WERI-Rb-1 (cell line): ENCODE measurements around the gene NOLC1.
A peak's percentile ranks its signal among the peaks of the same experiment; 100 is the strongest.

Experiments
- DNase-seq: peaks from one replicate; pipeline ENCODE4 v3.0.0-alpha.2; 2020
- H3K27ac ChIP-seq: fragments of 250-450 bp; sonication (Bioruptor Pico); 2 replicates; pipeline ENCODE4 v1.5.1; 2020; ENCODE audit warnings: mild to moderate bottlenecking, moderate library complexity
- H3K27me3 ChIP-seq: fragments of 250-450 bp; sonication (Bioruptor Pico); 2 replicates; pipeline ENCODE4 v1.5.1; 2021; ENCODE audit warnings: mild to moderate bottlenecking, low read depth, moderate library complexity; ENCODE audit not compliant: insufficient read depth, severe bottlenecking
- H3K36me3 ChIP-seq: fragments of 250-450 bp; sonication (Bioruptor Pico); 2 replicates; pipeline ENCODE4 v1.5.1; 2020; ENCODE audit warnings: mild to moderate bottlenecking, moderate library complexity
- H3K4me3 ChIP-seq: 2 replicates; pipeline ENCODE4 v1.5.1; 2011; ENCODE audit warnings: low read depth, mild to moderate bottlenecking, control low read depth, low read length
- H3K9me3 ChIP-seq: fragments of 250-450 bp; sonication (Bioruptor Pico); 2 replicates; pipeline ENCODE4 v1.5.1; 2021; ENCODE audit warnings: mild to moderate bottlenecking, moderate library complexity; ENCODE audit not compliant: severe bottlenecking
- CTCF ChIP-seq: IDR thresholded peaks from 2 replicates; pipeline ENCODE4 v1.5.1; 2011; ENCODE audit warnings: low read depth, mild to moderate bottlenecking, control low read depth, inconsistent platforms, low read length

Gene NOLC1

GRCh38 chr10:102132193-102132562 lies 20.0 kb upstream of the NOLC1 start:
- Histone ChIP-seq H3K27ac (peak overlapping the region; percentile 94), H3K36me3 (peaks cover 21% of the 10 kb centered on the region), H3K9me3 (no peaks in the 10 kb centered on the region), H3K4me3 (peak overlapping the region; percentile 98), H3K27me3 (no peaks in the 10 kb centered on the region)
- DNase-seq = no peak
- no peak for TF ChIP-seq CTCF

GRCh38 chr10:102132563-102133372 lies 19.4 kb upstream of the NOLC1 start, which contains the start of gene PPRC1:
Gene PPRC1, plus strand, starts transcription at chr10:102133040. Its CDS starts 29 bp downstream, at chr10:102133069.
- Histone ChIP-seq H3K9me3 (no peaks in the 10 kb centered on the region), H3K4me3 (peak within 1 kb of the TSS; percentile 98), H3K27me3 (no peaks in the 10 kb centered on the region), H3K36me3 (peaks cover 25% of the 10 kb centered on the region), H3K27ac (peak within 1 kb of the TSS; percentile 94)
- TF ChIP-seq CTCF = peak; percentile 77
- DNase-seq = peak; percentile 98

DNA sequence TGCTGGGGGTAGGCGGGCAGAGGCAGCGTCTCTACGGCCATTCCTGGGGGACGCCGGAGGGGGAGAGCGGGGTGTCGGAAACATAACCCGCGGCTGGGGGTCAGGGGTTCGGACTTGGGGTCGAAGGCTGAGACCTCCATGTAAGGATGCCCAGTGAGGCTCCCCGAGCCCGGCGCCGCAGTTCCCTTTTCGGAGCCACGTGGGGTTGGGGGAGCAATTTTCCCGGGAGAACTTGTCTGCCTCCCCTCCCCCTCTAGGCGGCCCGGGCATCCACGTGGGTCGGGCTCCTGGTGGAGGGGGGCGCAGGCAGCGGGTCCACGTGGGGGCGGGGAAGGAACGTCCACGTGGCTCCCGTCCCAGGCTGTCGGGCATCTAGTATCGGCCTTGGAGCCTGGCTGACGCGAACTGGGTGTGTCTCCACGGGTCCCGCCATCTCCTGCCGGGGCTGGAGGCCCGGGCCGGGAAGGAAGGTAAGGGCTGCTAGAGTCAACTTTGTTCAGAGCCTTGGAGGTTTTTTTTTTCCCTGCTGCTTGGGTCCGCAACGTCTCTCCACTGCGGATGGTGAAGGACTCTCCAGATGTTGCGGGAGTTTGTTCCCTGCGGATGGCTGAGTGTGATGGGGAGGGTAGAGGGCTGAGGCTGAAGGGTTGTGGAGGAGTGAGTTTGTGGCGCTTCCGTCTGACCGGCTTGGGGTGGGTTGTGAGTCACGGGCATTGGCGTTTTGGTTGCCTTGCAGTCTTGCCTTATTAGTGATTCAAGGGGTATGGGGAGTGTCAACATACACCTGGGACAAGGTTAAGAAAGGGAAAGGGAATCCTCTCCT lies 18.6 kb upstream of the NOLC1 start:
- peak overlapping the region; percentile 94 for H3K27ac ChIP-seq
- peak; percentile 80 for DNase-seq

DNA sequence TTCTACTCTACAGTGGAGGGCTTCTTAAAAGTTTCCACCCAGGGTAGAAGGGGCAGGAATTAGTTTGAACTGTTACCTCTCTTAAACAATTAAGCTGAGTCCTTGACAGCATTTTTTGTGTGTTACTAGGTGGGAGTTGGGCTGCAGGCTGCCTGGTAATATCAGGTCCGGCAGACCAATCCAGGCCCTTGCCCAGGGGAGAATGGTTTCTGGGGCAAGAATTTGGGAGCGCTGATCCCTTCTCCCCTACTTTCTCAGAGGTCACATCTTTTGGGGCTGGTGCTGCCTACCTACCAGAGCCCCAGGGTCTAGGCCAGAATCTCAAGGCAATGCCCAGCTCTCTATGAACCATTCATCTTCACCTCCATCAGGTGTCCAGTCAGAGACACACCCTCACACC lies 17.8 kb upstream of the NOLC1 start:
- Histone ChIP-seq H3K36me3 (peaks cover 41% of the 10 kb centered on the region), H3K4me3 (peak overlapping the region; percentile 98), H3K27me3 (no peaks in the 10 kb centered on the region), H3K27ac (no peak overlapping the region), H3K9me3 (no peaks in the 10 kb centered on the region)
- no peak for DNase-seq
- no peak for TF ChIP-seq CTCF

More for the DNA sequence above, 18.6 kb upstream of the NOLC1 start:
- peaks cover 33% of the 10 kb centered on the region for H3K36me3 ChIP-seq
- no peaks in the 10 kb centered on the region for H3K9me3 ChIP-seq
- H3K4me3 ChIP-seq = peak overlapping the region; percentile 98
- no peaks in the 10 kb centered on the region for H3K27me3 ChIP-seq
- TF ChIP-seq CTCF = no peak

GRCh38 chr10:102135956-102136526 lies 16.1 kb upstream of the NOLC1 start:
- Histone ChIP-seq H3K27me3 (no peaks in the 10 kb centered on the region), H3K4me3 (no peak overlapping the region), H3K9me3 (no peaks in the 10 kb centered on the region), H3K27ac (no peak overlapping the region), H3K36me3 (peaks cover 58% of the 10 kb centered on the region)
- no peak for TF ChIP-seq CTCF
- no peak for DNase-seq
